ENCODE data around the gene VIPR2.

VIPR2 gene

GRCh38 chr7:159144758-159145489 is at the start of gene VIPR2:
Gene VIPR2 (minus strand): TSS chr7:159144867. CDS start chr7:159144771, 96 bp downstream.
- no peak within 1 kb of the TSS for H3K27ac ChIP-seq (ENCODE audit: low read depth, low read length)

GRCh38 chr7:159193543-159194090 is 49.0 kb upstream of the VIPR2 start:
- Histone ChIP-seq H3K9me3 (ENCODE audit: control insufficient read depth, insufficient read depth, low read length) (no peaks in the 10 kb centered on the region), H4K20me1 (ENCODE audit: control insufficient read depth, insufficient read depth, low read depth, low read length) (no peaks in the 10 kb centered on the region), H3K4me1 (ENCODE audit: control insufficient read depth, low read length) (peaks cover 13% of the 10 kb centered on the region), H3K79me2 (ENCODE audit: control insufficient read depth, low read length) (no peaks in the 10 kb centered on the region), H3F3A (ENCODE audit: control insufficient read depth, insufficient read depth) (no peaks in the 10 kb centered on the region), H3K36me3 (ENCODE audit: control insufficient read depth, low read length) (no peaks in the 10 kb centered on the region), H3K27ac (ENCODE audit: low read depth, low read length) (no peak overlapping the region), H3K27me3 (ENCODE audit: control insufficient read depth, low read length) (no peaks in the 10 kb centered on the region), H3K4me2 (ENCODE audit: low read length) (no peak overlapping the region), H3K4me3 (ENCODE audit: low read length) (no peak overlapping the region), H3K9me2 (replicated peaks; ENCODE audit: control insufficient read depth, low read length) (no peaks in the 10 kb centered on the region)
- TF ChIP-seq CTCF (IDR thresholded peaks at IDR 0.05; ENCODE audit: low read depth, low read length, poor library complexity, severe bottlenecking), result no peak
- no peak for TF ChIP-seq EZH2phosphoT487 (IDR thresholded peaks at IDR 0.05; ENCODE audit: borderline replicate concordance, low read length)

More at GRCh38 chr7:159144758-159145489, at the start of gene VIPR2:
- Histone ChIP-seq H3K4me3 (ENCODE audit: low read length) (no peak within 1 kb of the TSS), H3K4me1 (ENCODE audit: control insufficient read depth, low read length) (no peaks in the 10 kb centered on the region), H3K27me3 (ENCODE audit: control insufficient read depth, low read length) (no peaks in the 10 kb centered on the region), H3K79me2 (ENCODE audit: control insufficient read depth, low read length) (no peaks in the 10 kb centered on the region), H4K20me1 (ENCODE audit: control insufficient read depth, insufficient read depth, low read depth, low read length) (no peaks in the 10 kb centered on the region), H3K9me3 (ENCODE audit: control insufficient read depth, insufficient read depth, low read length) (peaks cover 6% of the 10 kb centered on the region; the same call in 1 of the 2 replicates), H3K36me3 (ENCODE audit: control insufficient read depth, low read length) (no peaks in the 10 kb centered on the region), H3K4me2 (ENCODE audit: low read length) (no peak within 1 kb of the TSS), H3K9me2 (replicated peaks; ENCODE audit: control insufficient read depth, low read length) (no peaks in the 10 kb centered on the region), H3F3A (ENCODE audit: control insufficient read depth, insufficient read depth) (no peaks in the 10 kb centered on the region)
- TF ChIP-seq EZH2phosphoT487 (IDR thresholded peaks at IDR 0.05; ENCODE audit: borderline replicate concordance, low read length) (no peak), CTCF (IDR thresholded peaks at IDR 0.05; ENCODE audit: low read depth, low read length, poor library complexity, severe bottlenecking) (no peak)

- Histone ChIP-seq H3K9me2 (replicated peaks; ENCODE audit: control insufficient read depth, low read length) (no peaks in the 10 kb centered on the region), H3K36me3 (ENCODE audit: control insufficient read depth, low read length) (no peaks in the 10 kb centered on the region), H3K27ac (ENCODE audit: low read depth, low read length) (no peak overlapping the region), H3K4me1 (ENCODE audit: control insufficient read depth, low read length) (peaks cover 13% of the 10 kb centered on the region), H3F3A (ENCODE audit: control insufficient read depth, insufficient read depth) (no peaks in the 10 kb centered on the region), H3K9me3 (ENCODE audit: control insufficient read depth, insufficient read depth, low read length) (no peaks in the 10 kb centered on the region), H3K4me2 (ENCODE audit: low read length) (no peak overlapping the region), H3K79me2 (ENCODE audit: control insufficient read depth, low read length) (no peaks in the 10 kb centered on the region), H3K4me3 (ENCODE audit: low read length) (no peak overlapping the region), H3K27me3 (ENCODE audit: control insufficient read depth, low read length) (no peaks in the 10 kb centered on the region), H4K20me1 (ENCODE audit: control insufficient read depth, insufficient read depth, low read depth, low read length) (no peaks in the 10 kb centered on the region)
- TF ChIP-seq EZH2phosphoT487 (IDR thresholded peaks at IDR 0.05; ENCODE audit: borderline replicate concordance, low read length), result no peak
- TF ChIP-seq CTCF (IDR thresholded peaks at IDR 0.05; ENCODE audit: low read depth, low read length, poor library complexity, severe bottlenecking), result no peak
Observed at GRCh38 chr7:159192725-159193453, 48.2 kb upstream of the VIPR2 start.
